Measurements from ENCODE around the gene RASAL2.

GRCh38 chr1:178047403-178048093, 46.4 kb upstream of the RASAL2 start:
- no peak for TF ChIP-seq CTCF (IDR thresholded peaks at IDR 0.05)
- TF ChIP-seq POLR2A (IDR thresholded peaks at IDR 0.05): no peak
- no peak for TF ChIP-seq POLR2AphosphoS5 (IDR thresholded peaks at IDR 0.05)
- no peak for TF ChIP-seq EP300 (IDR thresholded peaks at IDR 0.05)

Data from suprapubic skin (tissue), 4 donors.